OCI-LY3 (cell line): ENCODE data around the gene ACBD5.
A peak's percentile ranks its signal among the peaks of the same experiment; 100 is the strongest.

ENCODE experiments used
- H2AFZ ChIP-seq: fragments of 200-600, 300-600 bp; shearing (Covaris generic); 2 replicates; pipeline ENCODE4 v1.6.0; 2014; ENCODE audit warnings: antibody characterized with exemption, low read depth, low read length
- H3K27ac ChIP-seq: fragments of 200-600, 300-600 bp; sonication (generic); 2 replicates; pipeline ENCODE4 v1.5.1; 2014; ENCODE audit warnings: mild to moderate bottlenecking, low read length, moderate library complexity, mixed read lengths
- H3K27me3 ChIP-seq: fragments of 200-600, 300-600 bp; sonication (generic); 2 replicates; pipeline ENCODE4 v1.6.1; 2014; ENCODE audit warnings: low read depth, low read length, mixed read lengths
- H3K36me3 ChIP-seq: fragments of 200-600, 300-600 bp; sonication (generic); replicated peaks from 2 replicates; pipeline ENCODE3; 2014; ENCODE audit warnings: low read depth, low read length, mixed read lengths
- H3K4me1 ChIP-seq: fragments of 300-600, 200-600 bp; sonication (generic); 2 replicates; pipeline ENCODE4 v1.6.1; 2014; ENCODE audit warnings: low read length, mixed read lengths
- H3K4me2 ChIP-seq: fragments of 200-600, 300-600 bp; sonication (generic); 2 replicates; pipeline ENCODE4 v1.6.1; 2014; ENCODE audit warnings: low read length, mixed read lengths
- H3K4me3 ChIP-seq: fragments of 300-600, 200-600 bp; sonication (generic); 2 replicates; pipeline ENCODE4 v1.5.1; 2014; ENCODE audit warnings: antibody characterized with exemption, mild to moderate bottlenecking, low read length, moderate library complexity
- H3K79me2 ChIP-seq: fragments of 300-600, 200-600 bp; shearing (Covaris generic); 2 replicates; pipeline ENCODE4 v1.6.1; 2014; ENCODE audit warnings: mild to moderate bottlenecking, low read length, mixed read lengths
- H3K9ac ChIP-seq: fragments of 300-600, 200-600 bp; shearing (Covaris generic); 2 replicates; pipeline ENCODE4 v1.6.0; 2014; ENCODE audit warnings: mild to moderate bottlenecking, low read length, moderate library complexity
- H3K9me3 ChIP-seq: fragments of 200-600, 300-600 bp; shearing (Covaris generic); 2 replicates; pipeline ENCODE4 v1.6.1; 2014; ENCODE audit warnings: low read length, mixed read lengths; ENCODE audit not compliant: insufficient read depth
- H4K20me1 ChIP-seq: fragments of 200-600, 300-600 bp; sonication (generic); 2 replicates; pipeline ENCODE4 v1.6.1; 2016; ENCODE audit warnings: low read length, mixed read lengths; ENCODE audit not compliant: insufficient read depth
- EZH2phosphoT487 ChIP-seq: fragments of 200-600 bp; shearing (Covaris generic); IDR thresholded peaks from 2 replicates; pipeline ENCODE4 v1.6.1; 2018; ENCODE audit warnings: antibody characterized with exemption, mixed run types, low read depth
- TF ChIP-seq, protein P1 (sequence below): fragments of 200-600, 300-600 bp; sonication (generic); IDR thresholded peaks from 2 replicates; pipeline ENCODE4 v1.5.1; 2014; ENCODE audit warnings: antibody characterized with exemption, low read length, low read depth

The ACBD5 gene

DNA sequence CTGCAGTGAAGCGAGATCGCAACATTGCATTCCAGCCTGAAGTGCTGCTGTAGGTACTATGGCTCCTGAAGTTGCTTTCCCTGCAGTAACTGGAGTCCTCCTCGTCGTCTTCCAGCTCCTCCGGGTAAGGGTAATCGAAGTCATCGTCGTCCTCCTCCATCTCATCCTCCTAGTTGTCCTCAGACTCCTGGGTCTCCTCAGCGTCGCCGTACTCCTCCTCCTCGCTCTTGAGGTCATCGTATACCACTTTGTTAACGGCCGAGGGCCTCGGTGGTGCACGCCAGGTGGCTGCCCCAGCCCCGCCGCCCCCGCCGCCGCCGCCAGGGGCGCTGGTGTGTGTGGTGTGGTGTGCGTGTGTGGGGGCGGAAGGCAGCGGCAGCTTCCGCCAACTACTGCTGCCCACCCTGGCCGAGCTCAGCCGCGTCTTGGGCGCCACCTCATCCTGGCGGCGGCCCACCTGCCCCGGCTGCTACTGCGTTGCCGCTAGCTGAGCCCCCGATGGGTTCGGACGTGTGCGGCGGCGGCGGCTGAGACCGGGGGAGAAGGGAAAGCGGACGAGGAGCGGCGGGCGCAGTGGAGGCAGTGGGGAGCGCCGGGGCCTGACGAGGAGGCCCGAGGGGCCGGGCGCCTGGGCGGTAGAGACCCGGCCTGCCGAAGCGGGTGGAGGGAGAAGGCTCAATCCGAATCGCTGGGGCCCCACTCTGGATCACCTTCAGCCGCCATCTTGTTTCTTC, 11.8 kb upstream of the ACBD5 start:
- 0 out of 2 replicates have a peak overlapping the region, but pooled peaks have one; percentile 83 for H2AFZ ChIP-seq
- H3K4me1 ChIP-seq: no peaks in the 10 kb centered on the region
- peak overlapping the region; percentile 49 for H3K27ac ChIP-seq
- peak overlapping the region; percentile 78 for H3K4me3 ChIP-seq
- no peak for TF ChIP-seq EZH2phosphoT487
- TF ChIP-seq, protein P1, sequence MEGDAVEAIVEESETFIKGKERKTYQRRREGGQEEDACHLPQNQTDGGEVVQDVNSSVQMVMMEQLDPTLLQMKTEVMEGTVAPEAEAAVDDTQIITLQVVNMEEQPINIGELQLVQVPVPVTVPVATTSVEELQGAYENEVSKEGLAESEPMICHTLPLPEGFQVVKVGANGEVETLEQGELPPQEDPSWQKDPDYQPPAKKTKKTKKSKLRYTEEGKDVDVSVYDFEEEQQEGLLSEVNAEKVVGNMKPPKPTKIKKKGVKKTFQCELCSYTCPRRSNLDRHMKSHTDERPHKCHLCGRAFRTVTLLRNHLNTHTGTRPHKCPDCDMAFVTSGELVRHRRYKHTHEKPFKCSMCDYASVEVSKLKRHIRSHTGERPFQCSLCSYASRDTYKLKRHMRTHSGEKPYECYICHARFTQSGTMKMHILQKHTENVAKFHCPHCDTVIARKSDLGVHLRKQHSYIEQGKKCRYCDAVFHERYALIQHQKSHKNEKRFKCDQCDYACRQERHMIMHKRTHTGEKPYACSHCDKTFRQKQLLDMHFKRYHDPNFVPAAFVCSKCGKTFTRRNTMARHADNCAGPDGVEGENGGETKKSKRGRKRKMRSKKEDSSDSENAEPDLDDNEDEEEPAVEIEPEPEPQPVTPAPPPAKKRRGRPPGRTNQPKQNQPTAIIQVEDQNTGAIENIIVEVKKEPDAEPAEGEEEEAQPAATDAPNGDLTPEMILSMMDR: no peak
- H3K36me3 ChIP-seq: no peaks in the 10 kb centered on the region
- H3K9me3 ChIP-seq: no peaks in the 10 kb centered on the region
- peak overlapping the region; percentile 69 for H3K9ac ChIP-seq
- H3K27me3 ChIP-seq: no peaks in the 10 kb centered on the region
- no peaks in the 10 kb centered on the region for H3K79me2 ChIP-seq
- H3K4me2 ChIP-seq: peak overlapping the region; percentile 45
- H4K20me1 ChIP-seq: no peaks in the 10 kb centered on the region

DNA sequence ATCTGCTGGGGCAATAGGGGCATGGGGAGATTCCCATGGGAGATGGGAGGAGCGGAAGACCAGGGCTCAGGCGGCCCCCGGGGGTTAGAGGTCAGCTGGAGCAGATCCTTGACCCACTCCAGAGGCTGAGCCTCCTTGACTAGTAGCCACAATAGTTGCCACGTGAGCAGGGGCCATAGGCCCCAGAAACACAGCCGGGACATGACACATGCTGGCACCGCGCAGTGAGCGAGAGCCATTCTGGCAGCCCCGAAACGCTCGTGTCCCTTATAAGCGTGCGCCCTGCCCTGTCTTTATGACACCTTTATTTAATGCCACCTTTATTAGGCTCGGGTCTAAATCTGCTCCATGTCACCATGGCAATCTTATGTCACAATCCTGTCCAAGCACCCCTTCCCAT, 11.0 kb upstream of the ACBD5 start:
- Histone ChIP-seq H3K36me3 (no peaks in the 10 kb centered on the region), H3K79me2 (no peaks in the 10 kb centered on the region), H3K9ac (no peak overlapping the region), H3K27ac (no peak overlapping the region), H3K4me1 (no peaks in the 10 kb centered on the region), H3K4me3 (no peak overlapping the region), H3K9me3 (no peaks in the 10 kb centered on the region), H3K4me2 (no peak overlapping the region), H2AFZ (no peak overlapping the region), H4K20me1 (no peaks in the 10 kb centered on the region), H3K27me3 (no peaks in the 10 kb centered on the region)
- TF ChIP-seq EZH2phosphoT487: no peak
- TF ChIP-seq, protein P1: no peak

DNA sequence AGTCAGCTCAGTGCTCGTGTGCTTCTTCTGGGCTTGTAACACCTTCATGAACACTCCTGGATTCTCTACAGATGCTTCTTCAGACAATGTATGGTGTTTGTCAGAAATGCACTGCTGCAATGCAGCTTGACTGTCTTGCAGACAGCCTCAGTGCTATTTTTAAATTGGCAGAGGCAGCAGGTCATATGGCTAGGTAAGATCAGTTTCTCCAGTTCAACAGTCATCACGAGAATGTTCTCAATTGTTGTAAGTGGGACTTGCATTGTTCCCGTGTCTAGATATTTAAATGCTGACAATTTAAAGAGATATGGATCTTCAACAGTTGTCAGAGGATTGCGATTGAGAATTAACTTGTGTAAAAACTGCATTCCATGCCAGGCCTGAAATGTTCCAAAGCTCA, 7.6 kb upstream of the ACBD5 start:
- Histone ChIP-seq H4K20me1 (no peaks in the 10 kb centered on the region), H2AFZ (no peak overlapping the region), H3K27me3 (no peaks in the 10 kb centered on the region), H3K4me3 (no peak overlapping the region), H3K4me1 (peaks cover 9% of the 10 kb centered on the region; the same call in 1 of the 2 replicates), H3K36me3 (no peaks in the 10 kb centered on the region), H3K27ac (no peak overlapping the region), H3K9me3 (no peaks in the 10 kb centered on the region), H3K79me2 (peaks cover 7% of the 10 kb centered on the region), H3K9ac (no peak overlapping the region), H3K4me2 (no peak overlapping the region)
- TF ChIP-seq EZH2phosphoT487: no peak
- TF ChIP-seq, protein P1: no peak

DNA sequence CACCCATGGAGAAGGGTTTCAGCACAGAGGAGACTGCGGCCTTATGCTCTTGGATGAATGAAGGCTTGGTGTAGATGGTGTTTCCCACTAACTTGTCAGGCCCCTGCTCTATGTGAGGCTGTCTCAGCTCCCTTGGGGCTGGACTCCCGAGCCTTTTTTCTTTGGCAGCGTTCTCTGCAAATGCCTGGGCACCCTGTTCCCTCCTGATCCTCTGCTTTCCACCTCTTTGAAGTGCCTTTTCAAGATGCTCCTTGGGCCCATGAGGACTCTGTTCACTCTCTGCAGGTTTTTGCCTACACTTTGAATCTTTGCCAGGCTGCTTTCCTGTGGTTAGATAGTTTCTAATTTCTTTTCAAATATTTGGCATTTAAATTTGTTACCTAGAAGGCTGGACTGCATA, 6.8 kb upstream of the ACBD5 start:
- H3K79me2 ChIP-seq: peaks cover 10% of the 10 kb centered on the region
- H3K27ac ChIP-seq: no peak overlapping the region
- no peaks in the 10 kb centered on the region for H3K36me3 ChIP-seq
- H4K20me1 ChIP-seq: no peaks in the 10 kb centered on the region
- H3K4me3 ChIP-seq: no peak overlapping the region
- TF ChIP-seq, protein P1: no peak
- no peak for TF ChIP-seq EZH2phosphoT487
- no peak overlapping the region for H3K4me2 ChIP-seq
- peaks cover 9% of the 10 kb centered on the region; the same call in 1 of the 2 replicates for H3K4me1 ChIP-seq
- H2AFZ ChIP-seq: no peak overlapping the region
- H3K27me3 ChIP-seq: no peaks in the 10 kb centered on the region
- H3K9ac ChIP-seq: no peak overlapping the region
- no peaks in the 10 kb centered on the region for H3K9me3 ChIP-seq
